Measurements from ENCODE around the gene TNFRSF25.

Gene TNFRSF25

GRCh38 chr1:6471970-6472368, 6.0 kb upstream of the TNFRSF25 start:
- Histone ChIP-seq H3K27ac (ENCODE audit: low read depth, low read length) (no peak overlapping the region), H3K9ac (ENCODE audit: low read length) (no peak overlapping the region), H3K4me1 (ENCODE audit: insufficient read depth, low read length) (no peaks in the 10 kb centered on the region), H3K27me3 (ENCODE audit: control insufficient read depth in 1 of 2, insufficient read depth in 2 of 2, low read length in 2 of 2) (peaks cover 0 to under 1% of the 10 kb centered on the region in 2 donors), H3K36me3 (ENCODE audit: insufficient read depth, low read length) (no peaks in the 10 kb centered on the region), H3K4me3 (ENCODE audit: low read depth in 1 of 2, low read length in 2 of 2) (no peak overlapping the region), H3K9me3 (ENCODE audit: low read length) (no peaks in the 10 kb centered on the region)

- H3K36me3 ChIP-seq (ENCODE audit: insufficient read depth, low read length), result no peaks in the 10 kb centered on the region
- no peaks in the 10 kb centered on the region for H3K4me1 ChIP-seq (ENCODE audit: insufficient read depth, low read length)
- H3K4me3 ChIP-seq (ENCODE audit: low read depth in 1 of 2, low read length in 2 of 2), result no peak overlapping the region
- H3K27ac ChIP-seq (ENCODE audit: low read depth, low read length), result no peak overlapping the region
- peaks cover 0 to 5% of the 10 kb centered on the region in 2 donors for H3K27me3 ChIP-seq (ENCODE audit: control insufficient read depth in 1 of 2, insufficient read depth in 2 of 2, low read length in 2 of 2)
- no peak overlapping the region for H3K9ac ChIP-seq (ENCODE audit: low read length)
- H3K9me3 ChIP-seq (ENCODE audit: low read length), result no peaks in the 10 kb centered on the region
These were observed 5.4 kb upstream of the TNFRSF25 start for GRCh38 chr1:6471086-6471969.

- H3K9ac ChIP-seq (ENCODE audit: low read length), result no peak overlapping the region
These were observed 4.4 kb upstream of the TNFRSF25 start for GRCh38 chr1:6470132-6471085.

GRCh38 chr1:6468729-6469461, 2.9 kb upstream of the TNFRSF25 start:
- no peak overlapping the region for H3K27ac ChIP-seq (ENCODE audit: low read depth, low read length)
- H3K4me3 ChIP-seq (ENCODE audit: low read depth in 1 of 2, low read length in 2 of 2), result no peak overlapping the region
- no peak overlapping the region for H3K9ac ChIP-seq (ENCODE audit: low read length)
- H3K27me3 ChIP-seq (ENCODE audit: control insufficient read depth in 1 of 2, insufficient read depth in 2 of 2, low read length in 2 of 2), result peaks cover 0 to 16% of the 10 kb centered on the region in 2 donors
- no peaks in the 10 kb centered on the region for H3K9me3 ChIP-seq (ENCODE audit: low read length)
- no peaks in the 10 kb centered on the region for H3K4me1 ChIP-seq (ENCODE audit: insufficient read depth, low read length)
- H3K36me3 ChIP-seq (ENCODE audit: insufficient read depth, low read length), result no peaks in the 10 kb centered on the region

More at GRCh38 chr1:6470132-6471085, 4.4 kb upstream of the TNFRSF25 start:
- H3K27me3 ChIP-seq (ENCODE audit: control insufficient read depth in 1 of 2, insufficient read depth in 2 of 2, low read length in 2 of 2), result peaks cover 0 to 15% of the 10 kb centered on the region in 2 donors
- no peak overlapping the region for H3K27ac ChIP-seq (ENCODE audit: low read depth, low read length)
- H3K4me3 ChIP-seq (ENCODE audit: low read depth in 1 of 2, low read length in 2 of 2), result no peak overlapping the region
- H3K4me1 ChIP-seq (ENCODE audit: insufficient read depth, low read length), result no peaks in the 10 kb centered on the region
- H3K36me3 ChIP-seq (ENCODE audit: insufficient read depth, low read length), result no peaks in the 10 kb centered on the region
- H3K9me3 ChIP-seq (ENCODE audit: low read length), result no peaks in the 10 kb centered on the region

- H3K36me3 ChIP-seq (ENCODE audit: insufficient read depth, low read length), result no peaks in the 10 kb centered on the region
- H3K4me3 ChIP-seq (ENCODE audit: low read depth in 1 of 2, low read length in 2 of 2), result no peak overlapping the region
- no peak overlapping the region for H3K27ac ChIP-seq (ENCODE audit: low read depth, low read length)
- no peaks in the 10 kb centered on the region for H3K9me3 ChIP-seq (ENCODE audit: low read length)
- H3K27me3 ChIP-seq (ENCODE audit: control insufficient read depth in 1 of 2, insufficient read depth in 2 of 2, low read length in 2 of 2), result peaks cover 0 to 16% of the 10 kb centered on the region in 2 donors
- H3K9ac ChIP-seq (ENCODE audit: low read length), result no peak overlapping the region
- no peaks in the 10 kb centered on the region for H3K4me1 ChIP-seq (ENCODE audit: insufficient read depth, low read length)
These were observed 2.0 kb upstream of the TNFRSF25 start for GRCh38 chr1:6467744-6468688.

GRCh38 chr1:6467224-6467623, 1.3 kb upstream of the TNFRSF25 start:
- Histone ChIP-seq H3K36me3 (ENCODE audit: insufficient read depth, low read length) (no peaks in the 10 kb centered on the region), H3K27me3 (ENCODE audit: control insufficient read depth in 1 of 2, insufficient read depth in 2 of 2, low read length in 2 of 2) (peaks cover 0 to 23% of the 10 kb centered on the region in 2 donors)

GRCh38 chr1:6466751-6467150, 778 bp upstream of the TNFRSF25 start:
- Histone ChIP-seq H3K36me3 (ENCODE audit: insufficient read depth, low read length) (no peaks in the 10 kb centered on the region), H3K9me3 (ENCODE audit: low read length) (no peaks in the 10 kb centered on the region), H3K4me3 (ENCODE audit: low read depth in 1 of 2, low read length in 2 of 2) (no peak overlapping the region), H3K27ac (ENCODE audit: low read depth, low read length) (no peak overlapping the region), H3K27me3 (ENCODE audit: control insufficient read depth in 1 of 2, insufficient read depth in 2 of 2, low read length in 2 of 2) (peaks cover 0 to 28% of the 10 kb centered on the region in 2 donors), H3K4me1 (ENCODE audit: insufficient read depth, low read length) (no peaks in the 10 kb centered on the region), H3K9ac (ENCODE audit: low read length) (no peak overlapping the region)

More at GRCh38 chr1:6467224-6467623, 1.3 kb upstream of the TNFRSF25 start:
- H3K9me3 ChIP-seq (ENCODE audit: low read length), result no peaks in the 10 kb centered on the region
- H3K4me1 ChIP-seq (ENCODE audit: insufficient read depth, low read length), result no peaks in the 10 kb centered on the region
- no peak overlapping the region for H3K9ac ChIP-seq (ENCODE audit: low read length)
- H3K4me3 ChIP-seq (ENCODE audit: low read depth in 1 of 2, low read length in 2 of 2), result no peak overlapping the region
- H3K27ac ChIP-seq (ENCODE audit: low read depth, low read length), result no peak overlapping the region

GRCh38 chr1:6465461-6466005, 440 bp downstream of the TNFRSF25 start:
- Histone ChIP-seq H3K4me1 (ENCODE audit: insufficient read depth, low read length) (peaks cover 7% of the 10 kb centered on the region), H3K4me3 (ENCODE audit: low read depth in 1 of 2, low read length in 2 of 2) (no peak overlapping the region), H3K27ac (ENCODE audit: low read depth, low read length) (no peak overlapping the region), H3K9me3 (ENCODE audit: low read length) (no peaks in the 10 kb centered on the region), H3K27me3 (ENCODE audit: control insufficient read depth in 1 of 2, insufficient read depth in 2 of 2, low read length in 2 of 2) (peaks cover 6 to 40% of the 10 kb centered on the region in 2 donors), H3K9ac (ENCODE audit: low read length) (no peak overlapping the region), H3K36me3 (ENCODE audit: insufficient read depth, low read length) (no peaks in the 10 kb centered on the region)

GRCh38 chr1:6464915-6465314, 1.1 kb downstream of the TNFRSF25 start:
- no peaks in the 10 kb centered on the region for H3K36me3 ChIP-seq (ENCODE audit: insufficient read depth, low read length)
- no peaks in the 10 kb centered on the region for H3K9me3 ChIP-seq (ENCODE audit: low read length)
- no peak overlapping the region for H3K4me3 ChIP-seq (ENCODE audit: low read depth in 1 of 2, low read length in 2 of 2)
- H3K27me3 ChIP-seq (ENCODE audit: control insufficient read depth in 1 of 2, insufficient read depth in 2 of 2, low read length in 2 of 2), result peaks cover 10 to 46% of the 10 kb centered on the region in 2 donors
- peaks cover 7% of the 10 kb centered on the region for H3K4me1 ChIP-seq (ENCODE audit: insufficient read depth, low read length)
- H3K9ac ChIP-seq (ENCODE audit: low read length), result no peak overlapping the region
- no peak overlapping the region for H3K27ac ChIP-seq (ENCODE audit: low read depth, low read length)

GRCh38 chr1:6464514-6464836, 1.5 kb downstream of the TNFRSF25 start:
- Histone ChIP-seq H3K27me3 (ENCODE audit: control insufficient read depth in 1 of 2, insufficient read depth in 2 of 2, low read length in 2 of 2) (peaks cover 10 to 50% of the 10 kb centered on the region in 2 donors), H3K4me3 (ENCODE audit: low read depth in 1 of 2, low read length in 2 of 2) (no peak overlapping the region), H3K9ac (ENCODE audit: low read length) (no peak overlapping the region)

More at GRCh38 chr1:6464514-6464836, 1.5 kb downstream of the TNFRSF25 start:
- peaks cover 7% of the 10 kb centered on the region for H3K4me1 ChIP-seq (ENCODE audit: insufficient read depth, low read length)
- no peaks in the 10 kb centered on the region for H3K36me3 ChIP-seq (ENCODE audit: insufficient read depth, low read length)
- H3K27ac ChIP-seq (ENCODE audit: low read depth, low read length), result no peak overlapping the region
- no peaks in the 10 kb centered on the region for H3K9me3 ChIP-seq (ENCODE audit: low read length)

Data from muscle layer of colon (tissue), 2 donors.